ENCODE results near the gene PPIC.
"Not testable (repeated sequence)": the region's sequence is repeated elsewhere in the genome, so short reads cannot be mapped to it uniquely, and the experiment has no call there.

The PPIC gene

GRCh38 chr5:122982376-122982775, 54.1 kb downstream of the PPIC start:
- no peak for TF ChIP-seq CTCF (IDR thresholded peaks at IDR 0.05; ENCODE audit: low read depth, low read length)
- DNase-seq (ENCODE audit: low read depth in 2 of 2) = no peak
- H3K4me3 ChIP-seq (replicated peaks in 1 of 2; ENCODE audit: low read depth in 2 of 2, low read length in 2 of 2) = no peak overlapping the region

- TF ChIP-seq CTCF (IDR thresholded peaks at IDR 0.05; ENCODE audit: low read depth, low read length) = no peak
- peak; percentile 11 to 32 for DNase-seq (ENCODE audit: low read depth in 2 of 2)
- H3K4me3 ChIP-seq (replicated peaks in 1 of 2; ENCODE audit: low read depth in 2 of 2, low read length in 2 of 2) = no peak overlapping the region
Measured at GRCh38 chr5:122981846-122982245, 54.7 kb downstream of the PPIC start.

- TF ChIP-seq CTCF (IDR thresholded peaks at IDR 0.05; ENCODE audit: low read depth, low read length) = no peak
- no peak overlapping the region for H3K4me3 ChIP-seq (replicated peaks in 1 of 2; ENCODE audit: low read depth in 2 of 2, low read length in 2 of 2)
- DNase-seq (ENCODE audit: low read depth in 2 of 2) = no peak
Measured at GRCh38 chr5:122978644-122979297, 57.8 kb downstream of the PPIC start.

GRCh38 chr5:122978068-122978467, 58.5 kb downstream of the PPIC start:
- no peak for DNase-seq (ENCODE audit: low read depth in 2 of 2)
- TF ChIP-seq CTCF (IDR thresholded peaks at IDR 0.05; ENCODE audit: low read depth, low read length) = no peak
- H3K4me3 ChIP-seq (replicated peaks in 1 of 2; ENCODE audit: low read depth in 2 of 2, low read length in 2 of 2) = no peak overlapping the region

GRCh38 chr5:122977319-122977718, 59.2 kb downstream of the PPIC start:
- no peak for DNase-seq (ENCODE audit: low read depth in 2 of 2)
- no peak for TF ChIP-seq CTCF (IDR thresholded peaks at IDR 0.05; ENCODE audit: low read depth, low read length)
- no peak overlapping the region for H3K4me3 ChIP-seq (replicated peaks in 1 of 2; ENCODE audit: low read depth in 2 of 2, low read length in 2 of 2)

GRCh38 chr5:122974251-122974650, 62.3 kb downstream of the PPIC start:
- H3K4me3 ChIP-seq (replicated peaks in 1 of 2; ENCODE audit: low read depth in 2 of 2, low read length in 2 of 2); DNase-seq (ENCODE audit: low read depth in 2 of 2): not testable (repeated sequence)

GRCh38 chr5:122973759-122974158, 62.8 kb downstream of the PPIC start:
- not testable (repeated sequence) for DNase-seq (ENCODE audit: low read depth in 2 of 2); H3K4me3 ChIP-seq (replicated peaks in 1 of 2; ENCODE audit: low read depth in 2 of 2, low read length in 2 of 2)
